RWPE1 (cell line): ENCODE results near the gene TMEM198.

Experiments used
- CTCF ChIA-PET: fragments of 350-600 bp; sonication (Branson Sonifier 250); formaldehyde crosslinking; extraction: SDS; loops from one replicate; lab custom pipeline; 2021; lab: Yijun Ruan, JAX
- POLR2A ChIA-PET: fragments of 400-600 bp; formaldehyde crosslinking; extraction: SDS; loops from one replicate; lab custom pipeline; 2020; ENCODE audit warnings: antibody characterized with exemption; ENCODE audit not compliant: low non-redundant PET; lab: Yijun Ruan, JAX
- DNase-seq: peaks from one replicate; pipeline ENCODE4 v3.0.0; 2012; ENCODE audit warnings: low spot score
- H3K27ac ChIP-seq: fragments of 450-650 bp; 2 replicates; pipeline ENCODE4 v1.5.1; 2017
- CTCF ChIP-seq: fragments of 450-650 bp; conservative IDR thresholded peaks from 2 replicates; pipeline ENCODE4 v1.5.1; 2017; ENCODE audit warnings: low read depth, mild to moderate bottlenecking

The TMEM198 gene

GRCh38 chr2:219497495-219498279 is 46.1 kb upstream of the TMEM198 start:
- POLR2A ChIA-PET: interaction anchor here (1.3 kb wide), 1 partner anchor 32 kb away, joined by 7 read pairs; no protein-coding TSS in a partner anchor
- H3K27ac ChIP-seq: peak overlapping the region; percentile 95
- TF ChIP-seq CTCF: no peak
- DNase-seq: peak; percentile 77
- CTCF ChIA-PET: interaction anchor here (0.7 to 1.2 kb wide), 2 partner anchors 22 to 88 kb away, joined by 3 to 4 read pairs; no protein-coding TSS in a partner anchor

- CTCF ChIA-PET: interaction anchor here (0.5 to 2.8 kb wide), 3 partner anchors 11 to 89 kb away, joined by 3 to 14 read pairs (median 3); no protein-coding TSS in a partner anchor
- TF ChIP-seq CTCF: no peak
- H3K27ac ChIP-seq: peak within 1 kb of the TSS; percentile 95
- POLR2A ChIA-PET: interaction anchor here (0.7 to 1.3 kb wide), 3 partner anchors 9 to 31 kb away, joined by 3 to 7 read pairs (median 4); no protein-coding TSS in a partner anchor
- peak; percentile 100 for DNase-seq
These were observed 45.4 kb upstream of the TMEM198 start, which contains the start of gene GMPPA for GRCh38 chr2:219498280-219499057. TSS of gene GMPPA (plus strand) at chr2:219498891. CDS start at chr2:219499976, 1,085 bp downstream.

- ChIA-PET POLR2A (interaction anchor here (0.7 to 1.3 kb wide), 3 partner anchors 9 to 31 kb away, joined by 3 to 7 read pairs (median 4); no protein-coding TSS in a partner anchor), CTCF (interaction anchor here (0.5 to 2.8 kb wide), 2 partner anchors 10 to 52 kb away, joined by 3 to 14 read pairs; no protein-coding TSS in a partner anchor)
- no peak for DNase-seq
- no peak for TF ChIP-seq CTCF
- peak overlapping the region; percentile 95 for H3K27ac ChIP-seq
These were observed 44.8 kb upstream of the TMEM198 start for GRCh38 chr2:219499058-219499307.

- POLR2A ChIA-PET: no interaction called here
- no peak for TF ChIP-seq CTCF
- CTCF ChIA-PET: interaction anchor here (2.8 kb wide), 1 partner anchor 10 kb away, joined by 14 read pairs; no protein-coding TSS in a partner anchor
- DNase-seq: no peak
- no peak overlapping the region for H3K27ac ChIP-seq
These were observed 44.3 kb upstream of the TMEM198 start for GRCh38 chr2:219499555-219499954.

- no peak for TF ChIP-seq CTCF
- CTCF ChIA-PET: interaction anchor here (0.5 to 2.8 kb wide), 2 partner anchors 9 to 16 kb away, joined by 3 to 14 read pairs; no protein-coding TSS in a partner anchor
- no peak overlapping the region for H3K27ac ChIP-seq
- no peak for DNase-seq
- POLR2A ChIA-PET: no interaction called here
These were observed 43.7 kb upstream of the TMEM198 start for GRCh38 chr2:219500135-219500534.

GRCh38 chr2:219501849-219502248 is 42.0 kb upstream of the TMEM198 start:
- ChIA-PET CTCF (no interaction called here), POLR2A (no interaction called here)
- no peak for TF ChIP-seq CTCF

More at GRCh38 chr2:219501849-219502248, 42.0 kb upstream of the TMEM198 start:
- no peak overlapping the region for H3K27ac ChIP-seq
- no peak for DNase-seq
